ENCODE results near the gene TMEFF1.

DNA sequence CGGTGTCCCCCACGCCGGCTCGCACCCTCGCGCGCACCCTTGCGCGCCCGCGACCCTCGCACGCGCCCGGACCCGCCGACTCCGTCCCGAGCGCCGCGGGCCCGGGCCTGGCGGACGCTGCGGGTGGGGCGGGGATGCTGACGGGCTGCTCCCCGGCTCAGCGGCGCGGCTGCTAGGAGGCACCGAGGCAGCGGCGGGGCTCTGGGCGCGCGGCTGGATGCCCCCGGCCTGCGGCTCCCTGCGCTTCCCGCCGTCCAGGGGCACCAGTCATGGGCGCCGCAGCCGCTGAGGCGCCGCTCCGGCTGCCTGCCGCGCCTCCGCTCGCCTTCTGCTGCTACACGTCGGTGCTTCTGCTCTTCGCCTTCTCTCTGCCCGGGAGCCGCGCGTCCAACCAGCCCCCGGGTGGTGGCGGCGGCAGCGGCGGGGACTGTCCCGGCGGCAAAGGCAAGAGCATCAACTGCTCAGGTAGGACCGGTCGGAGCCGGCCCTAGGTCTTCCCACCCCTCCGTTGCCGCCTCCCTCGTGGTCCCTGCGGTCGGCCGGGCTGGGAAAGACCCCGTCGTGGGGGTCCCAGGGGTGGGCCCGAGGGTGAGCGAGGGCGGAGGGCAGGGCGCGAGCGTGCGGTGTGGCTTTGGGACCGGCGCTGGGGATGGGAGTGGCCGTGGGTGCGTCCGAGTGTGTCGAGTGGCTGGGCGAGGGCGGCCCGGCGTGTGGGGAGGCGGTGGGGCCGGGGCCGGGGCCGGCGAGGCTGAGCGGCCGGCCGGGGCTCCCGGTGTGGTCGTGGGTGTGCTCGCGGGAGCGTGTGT, 530 bp downstream of the TMEFF1 start:
- TF ChIP-seq CTCF (IDR thresholded peaks at IDR 0.05 in 2 of 3, conservative IDR thresholded peaks at IDR 0.05 in 1 of 3; ENCODE audit: control insufficient read depth in 2 of 3, extremely low read depth in 1 of 3, insufficient read depth in 1 of 3, low read depth in 3 of 3, low read length in 3 of 3) (no peak), POLR2A (IDR thresholded peaks at IDR 0.05; ENCODE audit: low read depth, low read length) (no peak), ZNF274 (IDR thresholded peaks at IDR 0.05; ENCODE audit: insufficient read depth, insufficient read length) (no peak), MEF2B (IDR thresholded peaks at IDR 0.05; ENCODE audit: partially characterized antibody, poor library complexity, severe bottlenecking) (no peak), TBL1XR1 (IDR thresholded peaks at IDR 0.05; ENCODE audit: low read depth, low read length) (no peak), POLR2AphosphoS5 (IDR thresholded peaks at IDR 0.05; ENCODE audit: low read length) (no peak), BCLAF1 (IDR thresholded peaks at IDR 0.05) (no peak), KDM1A (IDR thresholded peaks at IDR 0.05; ENCODE audit: borderline replicate concordance) (no peak), RAD21 (IDR thresholded peaks at IDR 0.05; ENCODE audit: insufficient read depth, low read depth, low read length) (no peak)

Measured in GM12878 (cell line).